Stimulated activated CD4-positive, alpha-beta T cell treated with anti-CD3 and anti-CD28 coated beads, TNF-alpha, amount 100 ng/mL, for 24 hours (primary cell): Measurements from ENCODE around the gene KRTAP20-3.

Experiments used
- DNase-seq, 3 experiments: peaks; one replicate each; pipeline ENCODE4 v3.0.0-alpha.2; 2020; ENCODE audit warnings: low read depth in 3 of 3

The KRTAP20-3 gene

GRCh38 chr21:30642564-30642963 is at the start of gene KRTAP20-3:
KRTAP20-3 (plus strand) TSS chr21:30642864.
- no peak for DNase-seq

- DNase-seq, result no peak
Measured at GRCh38 chr21:30598802-30599201, 43.9 kb upstream of the KRTAP20-3 start, which contains the start of gene KRTAP6-2. KRTAP6-2 (minus strand) TSS chr21:30598902; CDS start chr21:30598874, 28 bp downstream.

GRCh38 chr21:30600787-30601186 is 41.9 kb upstream of the KRTAP20-3 start, which contains the start of gene KRTAP22-1:
KRTAP22-1 (plus strand) TSS chr21:30601087.
- no peak for DNase-seq

GRCh38 chr21:30605968-30606367 is 36.7 kb upstream of the KRTAP20-3 start:
- DNase-seq, result no peak

GRCh38 chr21:30612132-30612531 is 30.5 kb upstream of the KRTAP20-3 start:
- no peak for DNase-seq

GRCh38 chr21:30613836-30614235 is 28.8 kb upstream of the KRTAP20-3 start, which contains the start of gene KRTAP6-1:
KRTAP6-1 (minus strand) TSS chr21:30613930; CDS start chr21:30613904, 26 bp downstream.
- DNase-seq, result no peak

GRCh38 chr21:30615199-30615598 is 27.5 kb upstream of the KRTAP20-3 start:
- no peak for DNase-seq

GRCh38 chr21:30616125-30616524 is 26.5 kb upstream of the KRTAP20-3 start, which contains the start of gene KRTAP20-1:
KRTAP20-1 (plus strand) TSS chr21:30616425; CDS start chr21:30616455, 30 bp downstream.
- no peak for DNase-seq

GRCh38 chr21:30620080-30620479 is 22.6 kb upstream of the KRTAP20-3 start:
- DNase-seq, result no peak

GRCh38 chr21:30620522-30620921 is 22.1 kb upstream of the KRTAP20-3 start, which contains the start of gene KRTAP20-4:
KRTAP20-4 (plus strand) TSS chr21:30620627.
- no peak for DNase-seq

GRCh38 chr21:30623362-30623761 is 19.3 kb upstream of the KRTAP20-3 start:
- no peak for DNase-seq

- no peak for DNase-seq
Measured at GRCh38 chr21:30625449-30626165, 17.1 kb upstream of the KRTAP20-3 start.

- no peak for DNase-seq
Measured at GRCh38 chr21:30628109-30628508, 14.6 kb upstream of the KRTAP20-3 start.

- no peak for DNase-seq
Measured at GRCh38 chr21:30629200-30629599, 13.5 kb upstream of the KRTAP20-3 start.

GRCh38 chr21:30634906-30635305 is 7.8 kb upstream of the KRTAP20-3 start, which contains the start of gene KRTAP20-2:
KRTAP20-2 (plus strand) TSS chr21:30635206; CDS start chr21:30635264, 58 bp downstream.
- no peak for DNase-seq

- no peak for DNase-seq
Measured at GRCh38 chr21:30638686-30639085, 4.0 kb upstream of the KRTAP20-3 start.

- DNase-seq, result no peak
Measured at GRCh38 chr21:30646904-30647414, 4.3 kb downstream of the KRTAP20-3 start.

GRCh38 chr21:30652891-30653290 is 10.2 kb downstream of the KRTAP20-3 start:
- no peak for DNase-seq

GRCh38 chr21:30668776-30669175 is 26.1 kb downstream of the KRTAP20-3 start:
- no peak for DNase-seq

GRCh38 chr21:30672985-30673650 is 30.5 kb downstream of the KRTAP20-3 start:
- no peak for DNase-seq

- no peak for DNase-seq
Measured at GRCh38 chr21:30674312-30674711, 31.6 kb downstream of the KRTAP20-3 start.

GRCh38 chr21:30676737-30677136 is 34.1 kb downstream of the KRTAP20-3 start:
- DNase-seq, result no peak
